ENCODE results near the gene WDR7. TPM values are rescaled to one million over a fixed set of nuclear protein-coding genes. Genes with fewer than 3 reads are reported as not detected.

The WDR7 gene
- total RNA-seq, 1 experiment from 2014 or later, result 11.5 TPM

GRCh38 chr18:57062844-57063243 is 411.7 kb downstream of the WDR7 start:
- no peak for TF ChIP-seq CBX3 (IDR thresholded peaks at IDR 0.05; ENCODE audit: low read depth)
- ChIA-PET RAD21 (ENCODE audit: low non-redundant PET in 1 of 2, low total read pairs in 2 of 2, uncharacterized antibody in 2 of 2, unreplicated experiment in 2 of 2) (no interaction called here), CTCF (no interaction called here), POLR2A (no interaction called here)
- BruUV-seq (replicated peaks), result no TSS peak
- no peaks in the 10 kb centered on the region for H3K79me2 ChIP-seq (ENCODE audit: insufficient read depth, low read length)
- ATAC-seq (no peak; the same call in 1 of the 2 replicates), DNase-seq (ENCODE audit: low read depth, low spot score) (no peak)
- intact Hi-C loops (cut with micrococcal nuclease), result no loop called here
- H3K9ac ChIP-seq (ENCODE audit: low read length), result no peak overlapping the region
- no peak overlapping the region for H3K4me3 ChIP-seq (replicated peaks in 1 of 2; ENCODE audit: low read depth in 1 of 2, low read length in 2 of 2)
- H4K20me1 ChIP-seq (ENCODE audit: insufficient read depth), result no peaks in the 10 kb centered on the region
- no peaks in the 10 kb centered on the region for H3K4me1 ChIP-seq (ENCODE audit: control insufficient read depth in 1 of 2, insufficient read depth in 2 of 2, low read length in 2 of 2)
- H3K9me3 ChIP-seq (ENCODE audit: control insufficient read depth in 1 of 2, insufficient read depth in 1 of 2, low read depth in 1 of 2, low read length in 2 of 2), result no peaks in the 10 kb centered on the region
- no peaks in the 10 kb centered on the region for H3K9me2 ChIP-seq (ENCODE audit: insufficient read depth)
- H3K4me2 ChIP-seq (ENCODE audit: low read length), result no peak overlapping the region
- no peak overlapping the region for H2AFZ ChIP-seq (ENCODE audit: low read depth, low read length, poor library complexity, severe bottlenecking)
- peaks cover 13% of the 10 kb centered on the region; the same call in 1 of the 2 replicates for H3K27me3 ChIP-seq (ENCODE audit: insufficient read depth, low read length)
- H3K27ac ChIP-seq (ENCODE audit: low read depth, low read length), result no peak overlapping the region
- no peaks in the 10 kb centered on the region for H3K36me3 ChIP-seq (ENCODE audit: control insufficient read depth in 1 of 2, insufficient read depth in 2 of 2, low read length in 2 of 2)

DNA sequence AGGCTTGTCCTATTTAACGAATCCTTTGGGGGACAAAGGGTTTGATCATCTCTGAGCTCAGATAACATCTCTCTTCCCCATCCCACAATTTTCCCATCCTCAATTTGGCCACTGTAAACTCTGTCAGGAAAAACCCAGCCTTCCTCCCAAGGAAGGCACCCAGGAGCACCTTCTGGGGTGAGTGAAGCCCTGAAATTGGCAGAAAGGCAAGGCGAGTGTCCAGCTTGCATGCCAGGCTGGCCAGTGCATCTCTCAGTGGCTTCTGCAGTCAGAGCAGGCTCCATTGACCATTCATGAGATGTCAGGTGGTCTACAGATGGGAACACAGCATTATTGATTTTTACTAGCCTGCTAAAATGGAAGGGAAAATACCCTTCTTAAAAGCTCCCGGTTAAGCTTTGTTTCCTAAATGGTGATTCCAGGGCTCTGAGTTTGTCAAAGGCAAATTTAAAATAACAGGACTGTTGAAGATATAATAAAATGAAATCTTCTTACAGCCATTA is 412.5 kb downstream of the WDR7 start:
- no peak overlapping the region for H3K4me2 ChIP-seq (ENCODE audit: low read length)
- no peaks in the 10 kb centered on the region for H3K4me1 ChIP-seq (ENCODE audit: control insufficient read depth in 1 of 2, insufficient read depth in 2 of 2, low read length in 2 of 2)
- no TSS peak for BruUV-seq (replicated peaks)
- peaks cover 13% of the 10 kb centered on the region; the same call in 1 of the 2 replicates for H3K27me3 ChIP-seq (ENCODE audit: insufficient read depth, low read length)
- no peaks in the 10 kb centered on the region for H4K20me1 ChIP-seq (ENCODE audit: insufficient read depth)
- H2AFZ ChIP-seq (ENCODE audit: low read depth, low read length, poor library complexity, severe bottlenecking), result no peak overlapping the region
- H3K27ac ChIP-seq (ENCODE audit: low read depth, low read length), result no peak overlapping the region
- H3K9ac ChIP-seq (ENCODE audit: low read length), result no peak overlapping the region
- no peak overlapping the region for H3K4me3 ChIP-seq (replicated peaks in 1 of 2; ENCODE audit: low read depth in 1 of 2, low read length in 2 of 2)
- no peak for TF ChIP-seq YY1 (IDR thresholded peaks at IDR 0.05; ENCODE audit: extremely low read depth, insufficient replicate concordance, low read depth, low read length)
- TF ChIP-seq FOSL1 (IDR thresholded peaks at IDR 0.05; ENCODE audit: low read depth), result no peak
- TF ChIP-seq MAX (IDR thresholded peaks at IDR 0.05), result no peak
- no peak for TF ChIP-seq SIN3A (IDR thresholded peaks at IDR 0.05; ENCODE audit: low read depth)
- TF ChIP-seq CEBPB (IDR thresholded peaks at IDR 0.05; ENCODE audit: low read depth), result no peak
- no peak for TF ChIP-seq ZBTB33 (IDR thresholded peaks at IDR 0.05; ENCODE audit: extremely low read depth, insufficient replicate concordance, low read length)
- TF ChIP-seq EZH2 (IDR thresholded peaks at IDR 0.05), result no peak
- TF ChIP-seq EZH2phosphoT487 (IDR thresholded peaks at IDR 0.05; ENCODE audit: borderline replicate concordance), result no peak
- TF ChIP-seq RAD21 (IDR thresholded peaks at IDR 0.05; ENCODE audit: low read depth), result no peak
- TF ChIP-seq SRF (IDR thresholded peaks at IDR 0.05; ENCODE audit: low read depth), result no peak
- no peak for TF ChIP-seq POLR2AphosphoS5 (IDR thresholded peaks at IDR 0.05; ENCODE audit: low read depth, low read length)
- no peak for TF ChIP-seq TCF7L2 (IDR thresholded peaks at IDR 0.05; ENCODE audit: borderline replicate concordance, extremely low read depth, insufficient read depth, insufficient read length)
- no peak for TF ChIP-seq JUND (IDR thresholded peaks at IDR 0.05)
- TF ChIP-seq CTCF (IDR thresholded peaks at IDR 0.05 in 2 of 3, conservative IDR thresholded peaks at IDR 0.05 in 1 of 3; ENCODE audit: borderline replicate concordance in 1 of 3, insufficient read depth in 1 of 3, low read depth in 2 of 3, low read length in 2 of 3), result no peak
- no peak for TF ChIP-seq CBX3 (IDR thresholded peaks at IDR 0.05; ENCODE audit: low read depth)
- no peaks in the 10 kb centered on the region for H3K9me3 ChIP-seq (ENCODE audit: control insufficient read depth in 1 of 2, insufficient read depth in 1 of 2, low read depth in 1 of 2, low read length in 2 of 2)
- no peaks in the 10 kb centered on the region for H3K79me2 ChIP-seq (ENCODE audit: insufficient read depth, low read length)
- ChIA-PET CTCF (no interaction called here), RAD21 (ENCODE audit: low non-redundant PET in 1 of 2, low total read pairs in 2 of 2, uncharacterized antibody in 2 of 2, unreplicated experiment in 2 of 2) (no interaction called here), POLR2A (no interaction called here)
- no peaks in the 10 kb centered on the region for H3K36me3 ChIP-seq (ENCODE audit: control insufficient read depth in 1 of 2, insufficient read depth in 2 of 2, low read length in 2 of 2)
- ATAC-seq, result no peak
- intact Hi-C loops (cut with micrococcal nuclease), result no loop called here
- no peaks in the 10 kb centered on the region for H3K9me2 ChIP-seq (ENCODE audit: insufficient read depth)
- no peak for DNase-seq (ENCODE audit: low read depth, low spot score)
